GM12878 (cell line): ENCODE results near the gene FBXO42. TPM values are rescaled to one million over a fixed set of nuclear protein-coding genes. Genes with fewer than 3 reads are reported as not detected.

Experiments used
- BACH1 ChIP-seq: fragments of 450-650 bp; IDR thresholded peaks from 2 replicates; pipeline ENCODE4 v1.6.1; 2017; ENCODE audit warnings: mild to moderate bottlenecking, borderline replicate concordance
- BCL3 ChIP-seq: IDR thresholded peaks from 2 replicates; pipeline ENCODE4 v1.6.1; 2011; ENCODE audit warnings: borderline replicate concordance, low read depth, mild to moderate bottlenecking, moderate library complexity, low read length; ENCODE audit not compliant: insufficient read depth, poor library complexity, severe bottlenecking
- CREB1 ChIP-seq: IDR thresholded peaks from 2 replicates; pipeline ENCODE4 v1.6.1; 2012; ENCODE audit warnings: low read depth, mild to moderate bottlenecking, inconsistent platforms
- ELK1 ChIP-seq: IDR thresholded peaks from 2 replicates; pipeline ENCODE4 v1.6.1; 2012; ENCODE audit warnings: low read depth, low read length, improper control_type of control experiment
- HCFC1 ChIP-seq: fragments of 150-350 bp; IDR thresholded peaks from 2 replicates; pipeline ENCODE4 v1.6.1; 2014; ENCODE audit warnings: low read length
- HDAC2 ChIP-seq: fragments of 200-600 bp; sonication (generic); IDR thresholded peaks from 2 replicates; pipeline ENCODE4 v1.6.1; 2017
- HDAC6 ChIP-seq: fragments of 200-600 bp; sonication (generic); IDR thresholded peaks from one replicate; pipeline ENCODE4 v1.8.0; 2017; ENCODE audit warnings: antibody characterized with exemption; ENCODE audit not compliant: unreplicated experiment
- KLF5 ChIP-seq: fragments of 450-650 bp; IDR thresholded peaks from 2 replicates; pipeline ENCODE4 v1.6.1; 2014; ENCODE audit warnings: mild to moderate bottlenecking; ENCODE audit not compliant: partially characterized antibody
- MEF2A ChIP-seq: IDR thresholded peaks from 2 replicates; pipeline ENCODE4 v1.6.1; 2011; ENCODE audit warnings: low read depth, mild to moderate bottlenecking, low read length, moderate library complexity; ENCODE audit not compliant: insufficient read depth
- NR2F1 ChIP-seq: fragments of 450-650 bp; conservative IDR thresholded peaks from 2 replicates; pipeline ENCODE4 v1.6.1; 2017; ENCODE audit warnings: mild to moderate bottlenecking
- PAX8 ChIP-seq: fragments of 450-650 bp; IDR thresholded peaks from 2 replicates; pipeline ENCODE4 v1.6.1; 2017; ENCODE audit warnings: mild to moderate bottlenecking, moderate library complexity
- PKNOX1 ChIP-seq: fragments of 450-650 bp; IDR thresholded peaks from 2 replicates; pipeline ENCODE4 v1.6.1; 2016; ENCODE audit warnings: mild to moderate bottlenecking
- POU2F2 ChIP-seq: IDR thresholded peaks from 3 replicates; pipeline ENCODE4 v1.6.1; 2011; ENCODE audit warnings: low read depth, mild to moderate bottlenecking, low read length, borderline replicate concordance
- PRDM15 ChIP-seq: fragments of 450-650 bp; formaldehyde crosslinking; IDR thresholded peaks from 2 replicates; pipeline ENCODE4 v1.4.0; 2020; ENCODE audit warnings: mild to moderate bottlenecking, moderate library complexity
- RUNX3 ChIP-seq: IDR thresholded peaks from 2 replicates; pipeline ENCODE4 v1.6.1; 2012; ENCODE audit warnings: low read length, inconsistent platforms
- SKIL ChIP-seq: fragments of 450-650 bp; IDR thresholded peaks from 2 replicates; pipeline ENCODE4 v1.6.1; 2017; ENCODE audit warnings: mild to moderate bottlenecking, low read depth, inconsistent platforms; ENCODE audit not compliant: poor library complexity, severe bottlenecking
- SMAD1 ChIP-seq: fragments of 450-650 bp; IDR thresholded peaks from 2 replicates; pipeline ENCODE4 v1.6.1; 2018; ENCODE audit warnings: mild to moderate bottlenecking, low read depth; ENCODE audit not compliant: partially characterized antibody
- SMARCA5 ChIP-seq: fragments of 450-650 bp; IDR thresholded peaks from 2 replicates; pipeline ENCODE4 v1.6.1; 2017; ENCODE audit warnings: mild to moderate bottlenecking
- TAF1 ChIP-seq: IDR thresholded peaks from 2 replicates; pipeline ENCODE4 v1.6.1; 2011; ENCODE audit warnings: mild to moderate bottlenecking, low read depth, low read length, borderline replicate concordance
- TARDBP ChIP-seq: IDR thresholded peaks from 2 replicates; pipeline ENCODE4 v1.6.1; 2016; ENCODE audit warnings: borderline replicate concordance
- ZNF217 ChIP-seq: fragments of 450-650 bp; IDR thresholded peaks from 2 replicates; pipeline ENCODE4 v1.6.1; 2017; ENCODE audit warnings: antibody characterized with exemption, mild to moderate bottlenecking
- ZSCAN29 ChIP-seq: fragments of 450-650 bp; IDR thresholded peaks from 2 replicates; pipeline ENCODE4 v1.6.1; 2017; ENCODE audit warnings: mild to moderate bottlenecking, moderate library complexity
- polyA plus RNA-seq, 11 experiments: library from polyadenylated mRNA; depleted of rRNA in 4 of 11; unstranded in 6 of 11; stranded (reverse) in 5 of 11; fragments of >200 nt; fragmentation: Nextera tagmentation in 4 of 11; fragmentation: Illumina TruSeq in 1 of 11; extraction: Ambion mirVana in 4 of 11; extraction: Trizol in 1 of 11; gene quantifications; 1 replicate in 1 of 11; 2 replicates in 10 of 11; pipeline versions ENCODE4 v1.2.1 to v1.2.3, GENCODE V29; 2011 to 2016; ENCODE audit warnings: inconsistent platforms in 2 of 11, missing spikeins in 2 of 11, low read depth in 1 of 11
- total RNA-seq, 4 experiments: library from RNA; depleted of rRNA in 3 of 4; stranded (reverse); fragments of >200 nt in 3 of 4; fragmentation: Illumina TruSeq in 1 of 4; extraction: Trizol in 1 of 4; gene quantifications; 2 replicates each; pipeline versions ENCODE4 v1.2.1 to v1.2.3, GENCODE V29; 2013 to 2021

FBXO42 gene
- total and polyA plus RNA-seq, 10 of the 15 experiments (the other 5 are each of a cell fraction or from before 2014, with no cell fraction given): 6.1 to 23.8 (median 15.2) TPM

- TF ChIP-seq ZNF217 (no peak), NR2F1 (no peak), ZSCAN29 (no peak), SMAD1 (no peak), TAF1 (peak; percentile 89; the same call in 1 of the 2 replicates), POU2F2 (no peak; the same call in 2 of the 3 replicates), PRDM15 (no peak), HCFC1 (peak; percentile 86), CREB1 (peak; percentile 87), TARDBP (peak; percentile 87), SMARCA5 (no peak), HDAC6 (no peak), PKNOX1 (peak; percentile 12; the same call in 1 of the 2 replicates), MEF2A (no peak), ELK1 (peak; percentile 94), HDAC2 (no peak), BACH1 (no peak), BCL3 (no peak), SKIL (no peak), KLF5 (no peak), PAX8 (peak; percentile 9; the same call in 1 of the 2 replicates), RUNX3 (peak; percentile 14; the same call in 1 of the 2 replicates)
These were observed 14.5 kb upstream of the FBXO42 start, which contains the start of gene SZRD1 (continued) for GRCh38 chr1:16366722-16367257.
